ENCODE results near the gene OSBP. TPM values are rescaled to one million over a fixed set of nuclear protein-coding genes. Genes with fewer than 3 reads are reported as not detected.
A peak's percentile ranks its signal among the peaks of the same experiment; 100 is the strongest.

Gene OSBP
- 10 to 100 TPM; 28.5 to 30.3 TPM for total RNA-seq

GRCh38 chr11:59615637-59616395 lies at the start of gene OSBP:
OSBP (minus strand) TSS chr11:59615774; CDS start chr11:59615664, 110 bp downstream.
- H3K4me1 ChIP-seq = peaks cover 45% of the 10 kb centered on the region
- DNase-seq = peak; percentile 99 to 100 (median 99)
- WGBS, 2 donors = 0 to 1% methylated on average over 18 to 55 of the region's 55 CpGs
- peak; percentile 86 for ATAC-seq
- peak within 1 kb of the TSS; percentile 86 to 99 (median 98) for H3K27ac ChIP-seq
- intact Hi-C loops (cut with DNase I) = no loop called here
- TF ChIP-seq CTCF (IDR thresholded peaks at IDR 0.05) (peak in 2 of 7 experiments; percentile 20 to 35), POLR2A (IDR thresholded peaks at IDR 0.05) (peak; percentile 77 to 85 (median 84))
- no peaks in the 10 kb centered on the region for H3K9me3 ChIP-seq
- no peaks in the 10 kb centered on the region for H3K36me3 ChIP-seq (replicated peaks in 1 of 2; ENCODE audit: insufficient read depth in 1 of 2, low read depth in 2 of 2)
- H3K27me3 ChIP-seq = no peaks in the 10 kb centered on the region
- H3K4me3 ChIP-seq = peak within 1 kb of the TSS; percentile 38 to 48

GRCh38 chr11:59660621-59661020 lies 45.0 kb upstream of the OSBP start:
- TF ChIP-seq POLR2A (IDR thresholded peaks at IDR 0.05) (no peak), CTCF (IDR thresholded peaks at IDR 0.05) (no peak)
- Histone ChIP-seq H3K27me3 (no peaks in the 10 kb centered on the region), H3K4me1 (no peaks in the 10 kb centered on the region), H3K27ac (no peak overlapping the region), H3K36me3 (replicated peaks in 1 of 2; ENCODE audit: insufficient read depth in 1 of 2, low read depth in 2 of 2) (peaks cover 4 to 36% of the 10 kb centered on the region in 2 donors), H3K4me3 (no peak overlapping the region), H3K9me3 (no peaks in the 10 kb centered on the region)
- DNase-seq = no peak
- intact Hi-C loops (cut with DNase I) = no loop called here
- WGBS, 2 donors = 77 to 88% methylated on average over 1 of the region's 1 CpG
- ATAC-seq = no peak

GRCh38 chr11:59659981-59660380 lies 44.4 kb upstream of the OSBP start:
- no peak for TF ChIP-seq POLR2A (IDR thresholded peaks at IDR 0.05)
- TF ChIP-seq CTCF (IDR thresholded peaks at IDR 0.05) = no peak
- ATAC-seq (no peak), DNase-seq (no peak)
- Histone ChIP-seq H3K9me3 (no peaks in the 10 kb centered on the region), H3K27ac (no peak overlapping the region), H3K4me3 (no peak overlapping the region), H3K4me1 (no peaks in the 10 kb centered on the region), H3K36me3 (replicated peaks in 1 of 2; ENCODE audit: insufficient read depth in 1 of 2, low read depth in 2 of 2) (peaks cover 4 to 37% of the 10 kb centered on the region in 2 donors), H3K27me3 (no peaks in the 10 kb centered on the region)
- WGBS, 2 donors = 51 to 56% methylated on average over 2 of the region's 2 CpGs
- intact Hi-C loops (cut with DNase I) = loop anchor here (10.0 kb wide), 1 partner anchor 65 kb away; no protein-coding TSS in a partner anchor

- intact Hi-C loops (cut with DNase I) = loop anchor here (10.0 kb wide), 1 partner anchor 63 kb away; no protein-coding TSS in a partner anchor
- no peak overlapping the region for H3K4me3 ChIP-seq
- H3K27ac ChIP-seq = no peak overlapping the region
- ATAC-seq = no peak
- no peak for DNase-seq
- peaks cover 4 to 47% of the 10 kb centered on the region in 2 donors for H3K36me3 ChIP-seq (replicated peaks in 1 of 2; ENCODE audit: insufficient read depth in 1 of 2, low read depth in 2 of 2)
- no peak for TF ChIP-seq CTCF (IDR thresholded peaks at IDR 0.05)
- TF ChIP-seq POLR2A (IDR thresholded peaks at IDR 0.05) = no peak
- 87 to 91% methylated on average over 5 of the region's 5 CpGs for WGBS, 2 donors
- no peaks in the 10 kb centered on the region for H3K27me3 ChIP-seq
- no peaks in the 10 kb centered on the region for H3K9me3 ChIP-seq
- no peaks in the 10 kb centered on the region for H3K4me1 ChIP-seq
Measured at GRCh38 chr11:59658036-59658435, 42.5 kb upstream of the OSBP start.

All from body of pancreas (tissue), 4 donors.